Measurements from ENCODE around the gene HEG1. TPM values are rescaled to one million over a fixed set of nuclear protein-coding genes. Genes with fewer than 3 reads are reported as not detected.

The HEG1 gene
- total and polyA plus RNA-seq, 2 donors (not counting 3 experiments of a cell fraction or from before 2014, with no cell fraction given) = 50.1 to 106 TPM

- POLR2A ChIA-PET = no interaction called here
- peaks cover 16% of the 10 kb centered on the region for H3K79me2 ChIP-seq (ENCODE audit: control insufficient read depth, insufficient read depth, low read length)
Observed at GRCh38 chr3:125028657-125029056, 27.1 kb downstream of the HEG1 start.

GRCh38 chr3:125025642-125026041, 30.2 kb downstream of the HEG1 start:
- peaks cover 9% of the 10 kb centered on the region for H3K79me2 ChIP-seq (ENCODE audit: control insufficient read depth, insufficient read depth, low read length)
- ChIA-PET CTCF (interaction anchor here (1.1 to 2.5 kb wide), 6 partner anchors 14 to 281 kb away, joined by 3 to 14 read pairs (median 5); no protein-coding TSS in a partner anchor), POLR2A (interaction anchor here (0.6 kb wide), 1 partner anchor 405 kb away, joined by 3 read pairs; no protein-coding TSS in a partner anchor)
- no peak overlapping the region for H3K9ac ChIP-seq (replicated peaks; ENCODE audit: extremely low read depth, insufficient read depth, low read length)
- peaks cover 11 to 16% of the 10 kb centered on the region in 2 experiments for H3K36me3 ChIP-seq (ENCODE audit: control insufficient read depth in 2 of 2, extremely low read depth in 1 of 2, insufficient read depth in 2 of 2, low read length in 2 of 2)
- H3K4me2 ChIP-seq (ENCODE audit: insufficient read depth, low read length) = peak overlapping the region; percentile 6
- H4K20me1 ChIP-seq (replicated peaks; ENCODE audit: control insufficient read depth, extremely low read depth, insufficient read depth, low read length) = no peaks in the 10 kb centered on the region
- no peaks in the 10 kb centered on the region for H3K9me3 ChIP-seq (replicated peaks; ENCODE audit: control insufficient read depth, insufficient read depth, low read length)
- no peak overlapping the region for H3K4me3 ChIP-seq (replicated peaks in 1 of 3; ENCODE audit: insufficient read depth in 1 of 3, low read depth in 1 of 3, low read length in 3 of 3)
- no TSS peak for BruUV-seq (replicated peaks)
- peak; percentile 62 for DNase-seq (ENCODE audit: low read depth, low spot score)
- intact Hi-C loops (cut with micrococcal nuclease) = loop anchor here (1.0 kb wide), 1 partner anchor 27 kb away; no protein-coding TSS in a partner anchor
- peaks cover 37% of the 10 kb centered on the region for H3K4me1 ChIP-seq (ENCODE audit: control insufficient read depth, extremely low read depth, insufficient read depth, low read length)
- no peak overlapping the region for H2AFZ ChIP-seq (ENCODE audit: low read depth, low read length)
- no peaks in the 10 kb centered on the region for H3K9me1 ChIP-seq (replicated peaks; ENCODE audit: control insufficient read depth, extremely low read depth, insufficient read depth, low read length)
- TF ChIP-seq FOS (IDR thresholded peaks at IDR 0.05; ENCODE audit: borderline replicate concordance, insufficient read depth, low read length) (no peak), GATA2 (IDR thresholded peaks at IDR 0.05; ENCODE audit: insufficient read depth, insufficient read length, low read depth, low read length) (peak; percentile 70), JUN (IDR thresholded peaks at IDR 0.05; ENCODE audit: borderline replicate concordance, insufficient read depth, insufficient read length, low read depth) (no peak)
- no peaks in the 10 kb centered on the region for H3K27me3 ChIP-seq (ENCODE audit: control insufficient read depth in 2 of 2, insufficient read depth in 2 of 2, low read length in 2 of 2)
- peak; percentile 77 for FAIRE-seq
- dilution Hi-C loops (cut with MboI; ENCODE audit: extremely low pct_ligation_motif_present, low sequenced_read_pairs) = no loop called here
- no peak overlapping the region for H3K27ac ChIP-seq (ENCODE audit: insufficient read depth, low read depth, low read length)

More at GRCh38 chr3:125028657-125029056, 27.1 kb downstream of the HEG1 start:
- no peak for FAIRE-seq
- dilution Hi-C loops (cut with MboI; ENCODE audit: extremely low pct_ligation_motif_present, low sequenced_read_pairs) (no loop called here), intact Hi-C loops (cut with micrococcal nuclease) (no loop called here)
- Histone ChIP-seq H2AFZ (ENCODE audit: low read depth, low read length) (no peak overlapping the region), H3K27me3 (ENCODE audit: control insufficient read depth in 2 of 2, insufficient read depth in 2 of 2, low read length in 2 of 2) (no peaks in the 10 kb centered on the region), H3K4me3 (replicated peaks in 1 of 3; ENCODE audit: insufficient read depth in 1 of 3, low read depth in 1 of 3, low read length in 3 of 3) (no peak overlapping the region), H3K36me3 (ENCODE audit: control insufficient read depth in 2 of 2, extremely low read depth in 1 of 2, insufficient read depth in 2 of 2, low read length in 2 of 2) (peaks cover 11 to 16% of the 10 kb centered on the region in 2 experiments), H3K9ac (replicated peaks; ENCODE audit: extremely low read depth, insufficient read depth, low read length) (no peak overlapping the region), H3K27ac (ENCODE audit: insufficient read depth, low read depth, low read length) (no peak overlapping the region), H3K9me3 (replicated peaks; ENCODE audit: control insufficient read depth, insufficient read depth, low read length) (no peaks in the 10 kb centered on the region), H4K20me1 (replicated peaks; ENCODE audit: control insufficient read depth, extremely low read depth, insufficient read depth, low read length) (no peaks in the 10 kb centered on the region), H3K4me1 (ENCODE audit: control insufficient read depth, extremely low read depth, insufficient read depth, low read length) (peaks cover 40% of the 10 kb centered on the region), H3K4me2 (ENCODE audit: insufficient read depth, low read length) (no peak overlapping the region), H3K9me1 (replicated peaks; ENCODE audit: control insufficient read depth, extremely low read depth, insufficient read depth, low read length) (no peaks in the 10 kb centered on the region)
- DNase-seq (ENCODE audit: low read depth, low spot score) = no peak
- BruUV-seq (replicated peaks) = no TSS peak
- no peak for TF ChIP-seq POLR2AphosphoS5 (IDR thresholded peaks at IDR 0.05; ENCODE audit: insufficient read depth, low read depth, low read length)
- no peak for TF ChIP-seq MYC (IDR thresholded peaks at IDR 0.05; ENCODE audit: low read depth, low read length)
- TF ChIP-seq GATA2 (IDR thresholded peaks at IDR 0.05; ENCODE audit: insufficient read depth, insufficient read length, low read depth, low read length) = no peak
- no peak for TF ChIP-seq POLR2A (IDR thresholded peaks at IDR 0.05; ENCODE audit: low read depth, low read length)
- CTCF ChIA-PET = interaction anchor here (1.6 kb wide), 1 partner anchor 140 kb away, joined by 3 read pairs; no protein-coding TSS in a partner anchor
